ENCODE measurements around the gene LAGE3.

LAGE3 gene, protein sequence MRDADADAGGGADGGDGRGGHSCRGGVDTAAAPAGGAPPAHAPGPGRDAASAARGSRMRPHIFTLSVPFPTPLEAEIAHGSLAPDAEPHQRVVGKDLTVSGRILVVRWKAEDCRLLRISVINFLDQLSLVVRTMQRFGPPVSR

DNA sequence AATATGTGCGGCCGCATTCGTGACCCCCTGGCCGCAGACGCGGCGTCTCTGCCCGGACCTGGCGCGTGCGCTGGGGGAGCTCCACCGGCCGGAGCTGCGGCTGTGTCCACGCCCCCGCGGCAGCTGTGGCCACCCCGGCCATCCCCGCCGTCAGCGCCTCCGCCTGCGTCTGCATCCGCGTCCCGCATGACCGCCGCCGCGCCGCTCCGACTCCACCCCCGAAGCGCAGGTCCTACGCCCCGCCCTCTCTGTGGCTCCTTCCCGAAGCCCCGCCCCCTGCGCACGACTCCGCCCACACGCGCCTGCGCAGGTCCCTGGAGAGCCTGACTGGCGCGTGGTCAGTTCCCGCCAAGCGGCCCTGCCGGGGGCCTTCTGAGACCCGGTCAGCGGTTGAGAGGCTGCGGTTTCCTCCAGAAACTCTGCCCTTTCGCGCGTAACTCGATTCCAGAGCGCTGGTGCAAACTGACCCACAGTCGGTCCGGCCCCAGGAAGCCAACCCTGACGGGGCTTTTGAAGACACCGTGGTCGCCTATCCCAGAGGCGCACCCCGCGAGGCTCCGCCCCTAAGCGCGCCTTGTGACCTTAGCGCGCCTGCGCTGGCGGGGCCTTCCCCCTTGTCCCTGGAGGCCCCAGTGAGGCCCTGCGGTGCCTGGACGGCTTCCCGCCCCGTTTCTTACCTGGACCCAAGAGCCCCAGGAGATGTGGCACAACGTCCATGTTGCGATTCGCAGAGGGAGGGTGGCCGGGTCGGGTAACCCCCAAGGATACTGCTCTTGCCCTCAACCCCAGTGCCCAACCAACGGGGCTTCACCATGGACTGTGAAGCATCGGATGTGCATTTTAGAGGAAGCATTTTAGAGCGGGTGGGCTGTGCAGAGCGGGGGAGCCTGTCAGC lies at the start of gene LAGE3:
TSS of gene LAGE3 (minus strand) at position 554 of the 895 bp plus-strand sequence. CDS start at position 188, 366 bp downstream.
- peak; percentile 90 for DNase-seq (ENCODE audit: low read depth)

- DNase-seq (ENCODE audit: low read depth): peak; percentile 76
These were observed 48.0 kb upstream of the LAGE3 start for GRCh38 chrX:154526901-154527675.

- no peak for DNase-seq (ENCODE audit: low read depth)
These were observed 46.8 kb upstream of the LAGE3 start for GRCh38 chrX:154525606-154526490.

- DNase-seq (ENCODE audit: low read depth): no peak
These were observed 40.3 kb upstream of the LAGE3 start for GRCh38 chrX:154519389-154519788.

DNA sequence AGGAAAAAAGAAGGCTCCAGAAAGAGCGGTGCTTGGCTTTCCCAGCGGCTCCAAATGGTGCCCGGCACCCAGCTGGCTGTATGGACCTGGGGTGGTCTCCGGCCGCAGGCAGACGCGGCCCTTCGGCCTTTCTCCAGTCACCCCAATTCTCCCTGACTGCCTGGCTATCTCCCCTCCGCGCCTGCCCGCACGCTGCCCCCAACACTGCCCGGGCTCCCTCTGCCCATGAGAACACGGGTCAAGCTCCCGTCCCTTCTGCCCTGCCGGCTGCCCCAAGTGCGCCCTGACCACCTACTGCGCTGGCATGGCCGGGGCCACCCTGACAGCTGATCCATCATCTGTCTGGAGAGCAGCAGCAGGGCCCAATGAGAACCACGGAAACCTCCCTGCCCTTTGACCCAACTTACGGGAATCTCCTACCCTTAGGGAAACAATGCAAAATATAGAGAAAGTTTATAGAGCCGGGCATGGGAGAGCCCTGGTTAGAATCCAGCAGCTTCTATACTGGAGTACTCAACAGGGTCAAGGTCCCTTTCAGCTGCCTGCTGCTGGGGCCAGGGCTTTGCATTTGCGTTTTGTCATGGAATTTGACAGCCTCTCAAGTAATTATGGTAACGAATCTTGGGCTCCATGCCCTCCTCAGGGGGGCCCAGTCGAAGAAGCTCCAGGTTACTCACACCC lies 38.2 kb upstream of the LAGE3 start:
- DNase-seq (ENCODE audit: low read depth): no peak

- peak; percentile 31 for DNase-seq (ENCODE audit: low read depth)
These were observed 37.6 kb upstream of the LAGE3 start for GRCh38 chrX:154516656-154517100.

GRCh38 chrX:154515966-154516655 lies 37.0 kb upstream of the LAGE3 start, which contains the start of gene FAM3A:
TSS of gene FAM3A (minus strand) at chrX:154516232. CDS start at chrX:154515772, 460 bp downstream.
- peak; percentile 86 for DNase-seq (ENCODE audit: low read depth)

DNA sequence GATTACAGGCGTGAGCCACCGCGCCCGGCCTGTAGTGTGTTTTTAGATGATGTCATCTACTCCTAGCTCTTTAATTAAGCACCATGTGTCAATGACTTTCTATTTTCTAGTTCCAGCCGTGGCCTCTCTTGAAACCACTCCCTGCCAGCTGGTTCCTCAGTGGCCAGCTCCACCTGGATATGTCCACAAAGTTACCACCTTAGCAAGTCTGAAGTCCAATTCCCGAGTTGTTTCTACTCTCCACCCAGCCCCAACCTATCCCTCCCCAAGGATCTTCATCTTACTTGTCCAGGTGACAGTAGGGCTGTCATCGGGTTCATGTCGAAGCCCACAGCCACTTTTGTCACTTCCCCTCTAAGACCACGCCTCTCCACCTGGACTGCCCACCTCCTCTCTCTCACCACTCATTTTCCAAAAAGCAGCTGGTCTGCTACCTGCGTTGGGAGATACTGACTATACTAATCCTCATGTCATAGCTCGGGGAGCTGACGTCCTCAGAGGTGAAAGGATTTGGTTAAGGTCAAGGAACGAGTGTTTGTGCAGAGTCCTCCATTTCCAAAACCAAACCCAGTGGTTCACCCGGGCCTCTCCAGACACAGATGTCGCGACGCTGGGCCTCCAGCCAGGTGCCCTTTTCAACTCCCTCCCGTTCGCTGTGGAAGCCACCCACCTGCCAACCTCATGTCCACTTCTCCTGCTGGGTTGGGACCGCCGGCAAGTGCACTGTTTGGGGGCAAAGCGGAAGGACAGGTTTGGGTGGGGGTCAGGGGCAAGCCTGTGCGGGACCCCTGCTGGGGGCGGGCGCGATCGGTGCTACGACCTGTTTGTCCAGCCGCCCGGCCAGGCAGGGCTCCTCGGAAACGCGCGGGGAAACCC lies 36.2 kb upstream of the LAGE3 start:
- peak; percentile 22 for DNase-seq (ENCODE audit: low read depth)

- no peak for DNase-seq (ENCODE audit: low read depth)
These were observed 34.6 kb upstream of the LAGE3 start for GRCh38 chrX:154513716-154514115.

GRCh38 chrX:154512879-154513553 lies 33.9 kb upstream of the LAGE3 start:
- no peak for DNase-seq (ENCODE audit: low read depth)

DNA sequence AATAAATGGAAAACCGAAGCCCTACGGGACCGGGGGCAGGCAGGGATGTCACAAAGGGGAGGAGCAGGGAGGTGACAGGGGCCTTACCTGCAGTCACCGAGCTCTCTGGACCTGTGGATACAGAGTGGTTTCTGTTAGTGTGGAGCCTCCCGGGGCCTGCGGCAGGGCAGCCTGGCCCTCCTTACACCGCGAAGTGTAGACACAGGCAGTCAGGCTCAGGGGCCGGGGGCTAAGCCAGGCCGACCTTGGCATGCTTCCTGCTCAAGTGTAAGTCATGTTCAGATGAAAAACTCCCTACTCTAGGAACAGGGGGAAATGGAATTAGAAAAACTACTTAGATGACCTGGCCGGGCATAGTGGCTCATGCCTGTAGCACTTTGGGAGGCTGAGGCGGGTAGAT lies 32.7 kb upstream of the LAGE3 start:
- no peak for DNase-seq (ENCODE audit: low read depth)

DNA sequence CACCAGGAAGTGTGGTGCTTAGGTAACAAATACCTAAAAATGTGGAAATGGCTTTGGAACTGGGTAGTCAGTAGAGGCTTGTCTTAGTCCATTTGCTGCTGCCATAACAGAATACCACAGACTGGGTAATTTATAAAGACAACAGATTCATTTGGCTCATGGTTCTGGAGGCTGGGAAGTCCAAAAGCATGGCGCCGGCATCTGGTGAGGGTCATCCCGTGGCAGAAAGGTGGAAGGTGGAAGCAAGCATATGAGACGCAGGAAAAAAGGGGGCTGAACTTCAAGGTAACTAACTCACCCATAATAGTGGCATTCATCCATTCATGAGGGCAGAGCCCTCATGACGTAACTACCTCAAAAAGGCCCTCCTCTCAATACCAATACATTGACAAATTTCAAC lies 30.4 kb upstream of the LAGE3 start:
- DNase-seq (ENCODE audit: low read depth): no peak

DNA sequence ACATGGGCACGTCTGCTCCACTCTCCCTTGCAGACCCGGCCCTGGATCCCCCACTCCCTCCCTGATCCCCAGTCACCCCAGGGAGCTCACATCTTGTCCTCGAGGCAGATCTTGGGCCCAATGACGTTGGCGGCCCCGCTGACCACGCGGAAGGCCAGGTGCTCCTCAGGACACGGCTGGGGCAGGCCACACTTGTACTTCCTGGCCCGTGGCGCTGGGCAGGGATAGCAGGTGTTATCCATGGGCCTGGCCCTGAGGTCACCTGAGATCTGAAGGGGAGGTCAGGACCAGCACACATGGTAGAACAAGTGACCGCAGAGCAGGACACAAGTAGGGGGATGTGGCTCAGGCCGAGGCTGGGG lies 29.3 kb upstream of the LAGE3 start:
- DNase-seq (ENCODE audit: low read depth): no peak

DNA sequence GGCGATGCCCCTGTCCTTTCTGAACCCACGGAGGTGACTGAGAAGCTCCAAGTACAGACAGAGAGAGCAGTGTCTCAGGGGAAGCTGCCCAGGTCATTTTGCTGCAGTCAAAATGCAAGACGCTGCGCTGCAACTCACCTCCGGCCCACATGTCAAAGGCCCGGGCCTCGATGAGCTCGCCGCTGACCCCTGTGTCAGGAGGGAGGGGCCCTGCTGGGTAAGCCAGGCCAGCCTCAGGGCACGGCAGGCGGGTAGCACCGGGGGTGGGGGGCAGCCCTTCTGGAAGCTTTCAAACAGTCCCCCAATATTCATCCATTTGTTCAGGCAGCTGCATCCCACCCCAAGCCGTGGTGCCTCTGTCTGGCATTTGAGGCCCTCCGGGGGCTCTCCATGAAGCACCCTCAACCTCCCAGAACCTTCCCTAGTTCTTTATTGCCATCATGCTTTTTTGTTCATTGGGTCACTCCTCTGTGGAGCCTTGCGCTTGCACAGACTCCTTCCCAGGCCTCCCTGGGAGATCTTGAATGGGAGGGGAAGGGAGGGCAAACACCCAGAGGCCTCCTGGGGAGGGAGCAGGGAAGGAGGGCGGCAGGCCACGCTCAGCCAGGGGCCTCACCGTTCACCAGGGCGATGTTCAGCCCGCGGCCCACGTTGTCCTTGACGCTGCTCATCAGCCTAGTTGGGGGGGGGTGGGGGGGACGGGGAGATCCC lies 28.7 kb upstream of the LAGE3 start:
- DNase-seq (ENCODE audit: low read depth): no peak

DNA sequence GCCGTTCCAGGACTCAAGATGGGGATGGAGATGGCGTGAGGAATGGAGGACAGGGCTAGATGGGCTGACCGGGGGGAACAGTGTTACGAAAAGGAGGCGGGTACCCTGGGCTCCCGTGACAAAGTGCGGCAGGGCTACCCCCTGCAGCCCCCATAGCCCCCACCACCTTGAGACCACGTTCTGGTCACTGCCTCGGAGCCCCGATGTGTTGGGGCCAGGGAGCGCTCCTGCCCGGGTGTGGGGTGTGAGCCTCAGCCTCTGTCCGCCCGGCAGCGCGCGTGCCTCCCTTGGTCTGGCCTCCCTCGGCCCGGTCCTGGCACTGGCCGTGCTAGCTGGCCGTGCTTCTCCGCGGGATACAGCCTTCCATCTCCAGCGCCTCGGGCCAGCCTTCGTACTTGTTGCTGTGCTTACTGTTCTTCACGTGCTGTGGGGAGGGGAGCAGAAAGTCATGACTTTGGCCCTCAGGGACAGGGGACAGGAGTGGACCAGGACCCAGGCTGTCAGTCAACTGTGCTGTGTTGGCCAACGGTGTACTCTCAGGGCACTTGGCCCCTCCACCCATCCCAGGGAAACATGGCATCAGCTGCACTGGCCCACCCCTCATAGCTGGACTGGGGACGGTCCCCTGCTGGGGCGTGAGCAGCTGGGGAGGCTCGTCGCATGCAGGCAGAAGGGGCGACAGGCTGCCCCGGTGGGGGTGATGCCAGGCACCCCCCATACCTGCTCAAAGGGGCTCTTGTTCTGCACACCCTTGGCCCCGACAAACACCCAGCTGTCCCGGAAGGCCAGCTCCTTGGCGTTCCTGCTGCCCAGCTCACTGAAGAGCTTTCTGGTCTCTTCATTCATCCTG lies 27.6 kb upstream of the LAGE3 start:
- DNase-seq (ENCODE audit: low read depth): no peak

DNA sequence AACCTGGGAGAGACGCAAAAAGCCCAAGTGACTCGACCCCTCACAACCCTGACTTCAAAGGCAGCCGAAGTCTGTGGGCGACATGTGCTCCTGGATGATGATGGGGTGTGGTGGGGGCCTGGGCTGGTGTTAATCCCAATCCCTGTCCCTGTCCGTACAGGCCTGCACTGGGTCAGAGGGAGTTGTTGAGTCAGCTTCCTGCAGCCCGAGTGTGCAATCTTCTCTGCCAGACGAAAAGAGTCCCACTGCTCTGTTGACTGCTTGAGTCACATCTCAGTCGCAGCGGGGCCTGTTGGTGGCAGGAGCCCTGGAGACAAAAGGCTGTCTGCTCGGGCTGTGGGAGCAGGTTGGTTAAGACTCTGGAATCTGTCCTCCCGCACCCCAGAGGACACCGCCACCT lies 26.7 kb upstream of the LAGE3 start:
- peak; percentile 75 for DNase-seq (ENCODE audit: low read depth)

- no peak for DNase-seq (ENCODE audit: low read depth)
These were observed 23.9 kb upstream of the LAGE3 start for GRCh38 chrX:154502989-154503388.
